Esophagus (tissue), 2 donors: ENCODE data around the gene KCND2. TPM values are rescaled to one million over a fixed set of nuclear protein-coding genes. Genes with fewer than 3 reads are reported as not detected.

Experiments used
- H3K27ac ChIP-seq, 2 donors: one replicate each; pipeline ENCODE4 v1.5.1; 2013; ENCODE audit warnings: low read depth in 2 of 2, mild to moderate bottlenecking in 2 of 2, inconsistent platforms in 1 of 2, low read length in 1 of 2, moderate library complexity in 1 of 2
- H3K27me3 ChIP-seq, 2 donors: one replicate each; pipeline ENCODE4 v1.6.1; 2013; ENCODE audit warnings: low read length in 2 of 2, control low read depth in 1 of 2, mild to moderate bottlenecking in 1 of 2; ENCODE audit not compliant: insufficient read depth in 2 of 2, control insufficient read depth in 1 of 2
- H3K36me3 ChIP-seq, 2 donors: one replicate each; pipeline ENCODE4 v1.6.1; 2013; ENCODE audit warnings: low read length in 1 of 2; ENCODE audit not compliant: control insufficient read depth in 2 of 2, insufficient read depth in 2 of 2
- H3K4me1 ChIP-seq, 2 donors: one replicate each; pipeline ENCODE4 v1.6.1; 2013; ENCODE audit warnings: low read length in 1 of 2; ENCODE audit not compliant: control insufficient read depth in 2 of 2, insufficient read depth in 2 of 2
- H3K4me3 ChIP-seq, 2 donors: one replicate each; pipeline ENCODE4 v1.5.1; 2013; ENCODE audit warnings: low read length in 2 of 2, mild to moderate bottlenecking in 2 of 2, low read depth in 1 of 2, moderate library complexity in 1 of 2
- H3K9me3 ChIP-seq, 2 donors: one replicate each; pipeline ENCODE4 v1.6.1; 2013; ENCODE audit warnings: mild to moderate bottlenecking in 2 of 2, low read depth in 1 of 2, low read length in 1 of 2, moderate library complexity in 1 of 2; ENCODE audit not compliant: control insufficient read depth in 2 of 2, insufficient read depth in 1 of 2
- WGBS, 2 donors: extraction: QIAGEN DNeasy Blood & Tissue Kit; methylation state at CpG; one replicate each; pipeline ENCODE4 v1.1.7; 2013; 5-methylcytosine and 5-hydroxymethylcytosine counted together
- polyA plus RNA-seq, 2 donors: library from polyadenylated mRNA; stranded (reverse); fragments of 200-250 nt; gene quantifications; one replicate each; pipeline ENCODE4 v1.2.3, GENCODE V29; 2013
- donor health status: healthy with polysubstance abuse.
- donor health status: Bipolar disorder and iron deficiency.

KCND2 gene
- polyA plus RNA-seq, 2 donors, result 0.04 TPM; not detected in 1

- Histone ChIP-seq H3K4me3 (no peak overlapping the region), H3K27ac (no peak overlapping the region), H3K9me3 (no peaks in the 10 kb centered on the region), H3K4me1 (no peaks in the 10 kb centered on the region), H3K27me3 (no peaks in the 10 kb centered on the region), H3K36me3 (no peaks in the 10 kb centered on the region)
- WGBS, 2 donors, result 74 to 75% methylated on average over 4 of the region's 4 CpGs
Measured at GRCh38 chr7:120583899-120584586, 311.1 kb downstream of the KCND2 start.

- no peaks in the 10 kb centered on the region for H3K4me1 ChIP-seq
- no peak overlapping the region for H3K4me3 ChIP-seq
- H3K9me3 ChIP-seq, result no peaks in the 10 kb centered on the region
- no peaks in the 10 kb centered on the region for H3K36me3 ChIP-seq
- no peak overlapping the region for H3K27ac ChIP-seq
- WGBS, 2 donors, result 35 to 44% methylated on average over 3 of the region's 3 CpGs
- H3K27me3 ChIP-seq, result no peaks in the 10 kb centered on the region
Measured at GRCh38 chr7:120586571-120586970, 313.6 kb downstream of the KCND2 start.

GRCh38 chr7:120587243-120587642 lies 314.3 kb downstream of the KCND2 start:
- 66 to 86% methylated on average over 3 of the region's 3 CpGs for WGBS, 2 donors
- no peaks in the 10 kb centered on the region for H3K4me1 ChIP-seq
- no peak overlapping the region for H3K4me3 ChIP-seq
- no peaks in the 10 kb centered on the region for H3K9me3 ChIP-seq
- no peak overlapping the region for H3K27ac ChIP-seq
- no peaks in the 10 kb centered on the region for H3K36me3 ChIP-seq
- no peaks in the 10 kb centered on the region for H3K27me3 ChIP-seq

GRCh38 chr7:120588416-120588815 lies 315.4 kb downstream of the KCND2 start:
- WGBS, 2 donors, result 2 to 6% methylated on average over 1 of the region's 1 CpG
- H3K4me1 ChIP-seq, result no peaks in the 10 kb centered on the region
- no peak overlapping the region for H3K4me3 ChIP-seq
- no peaks in the 10 kb centered on the region for H3K36me3 ChIP-seq
- H3K27ac ChIP-seq, result no peak overlapping the region
- H3K9me3 ChIP-seq, result no peaks in the 10 kb centered on the region
- no peaks in the 10 kb centered on the region for H3K27me3 ChIP-seq

GRCh38 chr7:120588862-120589261 lies 315.9 kb downstream of the KCND2 start:
- WGBS, 2 donors, result 52 to 57% methylated on average over 2 of the region's 2 CpGs

GRCh38 chr7:120600607-120601006 lies 327.6 kb downstream of the KCND2 start:
- no peak overlapping the region for H3K4me3 ChIP-seq
- no peaks in the 10 kb centered on the region for H3K4me1 ChIP-seq
- no peaks in the 10 kb centered on the region for H3K36me3 ChIP-seq
- no peak overlapping the region for H3K27ac ChIP-seq
- WGBS, 2 donors, result 98 to 99% methylated on average over 1 of the region's 1 CpG
- no peaks in the 10 kb centered on the region for H3K9me3 ChIP-seq
- H3K27me3 ChIP-seq, result no peaks in the 10 kb centered on the region

More at GRCh38 chr7:120588862-120589261, 315.9 kb downstream of the KCND2 start:
- Histone ChIP-seq H3K4me1 (no peaks in the 10 kb centered on the region), H3K27ac (no peak overlapping the region), H3K36me3 (no peaks in the 10 kb centered on the region), H3K27me3 (no peaks in the 10 kb centered on the region), H3K4me3 (no peak overlapping the region), H3K9me3 (no peaks in the 10 kb centered on the region)

GRCh38 chr7:120603366-120603765 lies 330.4 kb downstream of the KCND2 start:
- Histone ChIP-seq H3K4me3 (no peak overlapping the region), H3K4me1 (no peaks in the 10 kb centered on the region), H3K27me3 (no peaks in the 10 kb centered on the region), H3K36me3 (no peaks in the 10 kb centered on the region), H3K27ac (no peak overlapping the region), H3K9me3 (no peaks in the 10 kb centered on the region)

- Histone ChIP-seq H3K27ac (no peak overlapping the region), H3K27me3 (no peaks in the 10 kb centered on the region), H3K4me1 (no peaks in the 10 kb centered on the region), H3K9me3 (no peaks in the 10 kb centered on the region), H3K36me3 (no peaks in the 10 kb centered on the region), H3K4me3 (no peak overlapping the region)
- WGBS, 2 donors, result 62% methylated on average over 7 of the region's 7 CpGs
Measured at GRCh38 chr7:120609136-120609753, 336.3 kb downstream of the KCND2 start.

GRCh38 chr7:120611975-120612374 lies 339.0 kb downstream of the KCND2 start:
- H3K27ac ChIP-seq, result no peak overlapping the region
- no peaks in the 10 kb centered on the region for H3K9me3 ChIP-seq
- no peaks in the 10 kb centered on the region for H3K27me3 ChIP-seq
- no peak overlapping the region for H3K4me3 ChIP-seq
- H3K36me3 ChIP-seq, result no peaks in the 10 kb centered on the region
- no peaks in the 10 kb centered on the region for H3K4me1 ChIP-seq
- WGBS, 2 donors, result 92 to 94% methylated on average over 1 of the region's 1 CpG

- H3K9me3 ChIP-seq, result no peaks in the 10 kb centered on the region
- no peaks in the 10 kb centered on the region for H3K4me1 ChIP-seq
- no peak overlapping the region for H3K27ac ChIP-seq
- H3K4me3 ChIP-seq, result no peak overlapping the region
- H3K27me3 ChIP-seq, result no peaks in the 10 kb centered on the region
- no peaks in the 10 kb centered on the region for H3K36me3 ChIP-seq
- 67 to 68% methylated on average over 3 of the region's 3 CpGs for WGBS, 2 donors
Measured at GRCh38 chr7:120615703-120616102, 342.7 kb downstream of the KCND2 start.
